ENCODE measurements around the gene NCOR2.

Gene NCOR2

GRCh38 chr12:124566997-124567672 is at the start of gene NCOR2:
TSS of gene NCOR2 (minus strand) at chr12:124567612. CDS start at chr12:124495251, 72,361 bp downstream.
- H3K4me3 ChIP-seq (ENCODE audit: low read length): peak within 1 kb of the TSS; percentile 88
- no peak for DNase-seq (ENCODE audit: low read depth)
- no peak for TF ChIP-seq CTCF (conservative IDR thresholded peaks at IDR 0.05; ENCODE audit: low read length)

GRCh38 chr12:124616394-124617221 is 49.2 kb upstream of the NCOR2 start:
- no peak for DNase-seq (ENCODE audit: low read depth)
- H3K4me3 ChIP-seq (ENCODE audit: low read length): no peak overlapping the region
- no peak for TF ChIP-seq CTCF (conservative IDR thresholded peaks at IDR 0.05; ENCODE audit: low read length)

- no peak for DNase-seq (ENCODE audit: low read depth)
- no peak for TF ChIP-seq CTCF (conservative IDR thresholded peaks at IDR 0.05; ENCODE audit: low read length)
Observed at GRCh38 chr12:124614512-124615292, 47.3 kb upstream of the NCOR2 start.

GRCh38 chr12:124613151-124613585 is 45.8 kb upstream of the NCOR2 start:
- H3K4me3 ChIP-seq (ENCODE audit: low read length): no peak overlapping the region
- TF ChIP-seq CTCF (conservative IDR thresholded peaks at IDR 0.05; ENCODE audit: low read length): no peak
- DNase-seq (ENCODE audit: low read depth): peak; percentile 65

More at GRCh38 chr12:124614512-124615292, 47.3 kb upstream of the NCOR2 start:
- no peak overlapping the region for H3K4me3 ChIP-seq (ENCODE audit: low read length)

- no peak for TF ChIP-seq CTCF (conservative IDR thresholded peaks at IDR 0.05; ENCODE audit: low read length)
- no peak for DNase-seq (ENCODE audit: low read depth)
- H3K4me3 ChIP-seq (ENCODE audit: low read length): no peak overlapping the region
Observed at GRCh38 chr12:124612410-124612680, 44.9 kb upstream of the NCOR2 start.

GRCh38 chr12:124611559-124612409 is 44.4 kb upstream of the NCOR2 start:
- H3K4me3 ChIP-seq (ENCODE audit: low read length): no peak overlapping the region
- DNase-seq (ENCODE audit: low read depth): no peak
- TF ChIP-seq CTCF (conservative IDR thresholded peaks at IDR 0.05; ENCODE audit: low read length): no peak

Measured in AG10803 (cell line).